Nephron (organoid): ENCODE measurements around the gene CFD.
"Not testable (repeated sequence)": the region's sequence is repeated elsewhere in the genome, so short reads cannot be mapped to it uniquely, and the experiment has no call there.

Experiments used
- H3K27ac Mint-ChIP-seq, 3 experiments: 2 replicates each; pipeline ENCODE4 v1.8.0; 2020; ENCODE audit warnings: mixed read lengths in 3 of 3, mild to moderate bottlenecking in 2 of 3, moderate library complexity in 1 of 3
- H3K27me3 Mint-ChIP-seq: 2 replicates; pipeline ENCODE4 v1.8.0; 2021; ENCODE audit warnings: low read depth, mild to moderate bottlenecking, moderate library complexity, mixed read lengths
- H3K36me3 Mint-ChIP-seq: 2 replicates; pipeline ENCODE4 v1.8.0; 2020; ENCODE audit warnings: low read depth, mixed read lengths
- H3K4me1 Mint-ChIP-seq: 2 replicates; pipeline ENCODE4 v1.8.0; 2020; ENCODE audit warnings: mixed read lengths
- H3K4me3 Mint-ChIP-seq, 3 experiments: 2 replicates each; pipeline ENCODE4 v1.8.0; 2020; ENCODE audit warnings: mild to moderate bottlenecking in 3 of 3, mixed read lengths in 3 of 3, moderate library complexity in 2 of 3
- H3K9me3 Mint-ChIP-seq: 2 replicates; pipeline ENCODE4 v1.8.0; 2020; ENCODE audit warnings: mixed read lengths
- TF ChIP-seq, protein P1 (sequence below), 3 experiments: fragments of 200-600 bp; sonication (generic); IDR thresholded peaks; one replicate each; pipeline ENCODE4 v1.5.0; 2021; ENCODE audit warnings: antibody characterized with exemption in 3 of 3; ENCODE audit not compliant: unreplicated experiment in 3 of 3

CFD gene

DNA sequence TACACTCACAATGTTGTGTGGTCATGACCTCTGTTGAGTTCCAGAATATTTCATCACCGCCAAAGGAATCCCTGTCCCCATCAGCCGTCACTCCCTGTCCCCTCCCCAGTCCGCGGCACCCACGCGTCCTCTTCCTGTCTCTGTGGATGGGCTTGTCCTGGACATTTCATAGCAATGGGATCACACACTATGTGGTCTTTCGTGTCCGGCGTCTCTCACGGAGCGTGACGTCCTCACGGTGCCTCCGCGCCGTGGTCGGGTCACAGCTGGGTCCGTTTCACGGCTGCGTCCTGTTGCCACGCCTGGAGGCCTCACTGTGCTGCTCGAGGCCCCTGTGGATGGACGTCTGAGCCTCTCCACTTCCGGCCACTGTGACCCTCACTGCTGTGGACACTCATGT, 25.2 kb upstream of the CFD start:
- H3K9me3 Mint-ChIP-seq: no peaks in the 10 kb centered on the region
- H3K36me3 Mint-ChIP-seq: no peaks in the 10 kb centered on the region
- H3K4me1 Mint-ChIP-seq: no peaks in the 10 kb centered on the region
- H3K4me3 Mint-ChIP-seq: no peak overlapping the region
- TF ChIP-seq, protein P1, sequence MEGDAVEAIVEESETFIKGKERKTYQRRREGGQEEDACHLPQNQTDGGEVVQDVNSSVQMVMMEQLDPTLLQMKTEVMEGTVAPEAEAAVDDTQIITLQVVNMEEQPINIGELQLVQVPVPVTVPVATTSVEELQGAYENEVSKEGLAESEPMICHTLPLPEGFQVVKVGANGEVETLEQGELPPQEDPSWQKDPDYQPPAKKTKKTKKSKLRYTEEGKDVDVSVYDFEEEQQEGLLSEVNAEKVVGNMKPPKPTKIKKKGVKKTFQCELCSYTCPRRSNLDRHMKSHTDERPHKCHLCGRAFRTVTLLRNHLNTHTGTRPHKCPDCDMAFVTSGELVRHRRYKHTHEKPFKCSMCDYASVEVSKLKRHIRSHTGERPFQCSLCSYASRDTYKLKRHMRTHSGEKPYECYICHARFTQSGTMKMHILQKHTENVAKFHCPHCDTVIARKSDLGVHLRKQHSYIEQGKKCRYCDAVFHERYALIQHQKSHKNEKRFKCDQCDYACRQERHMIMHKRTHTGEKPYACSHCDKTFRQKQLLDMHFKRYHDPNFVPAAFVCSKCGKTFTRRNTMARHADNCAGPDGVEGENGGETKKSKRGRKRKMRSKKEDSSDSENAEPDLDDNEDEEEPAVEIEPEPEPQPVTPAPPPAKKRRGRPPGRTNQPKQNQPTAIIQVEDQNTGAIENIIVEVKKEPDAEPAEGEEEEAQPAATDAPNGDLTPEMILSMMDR (IDR thresholded peaks at IDR 0.05; ENCODE audit: unreplicated experiment in 3 of 3): no peak
- H3K27ac Mint-ChIP-seq: peak overlapping the region in 1 of 3 experiments; percentile 48
- H3K27me3 Mint-ChIP-seq: peaks cover 7% of the 10 kb centered on the region

DNA sequence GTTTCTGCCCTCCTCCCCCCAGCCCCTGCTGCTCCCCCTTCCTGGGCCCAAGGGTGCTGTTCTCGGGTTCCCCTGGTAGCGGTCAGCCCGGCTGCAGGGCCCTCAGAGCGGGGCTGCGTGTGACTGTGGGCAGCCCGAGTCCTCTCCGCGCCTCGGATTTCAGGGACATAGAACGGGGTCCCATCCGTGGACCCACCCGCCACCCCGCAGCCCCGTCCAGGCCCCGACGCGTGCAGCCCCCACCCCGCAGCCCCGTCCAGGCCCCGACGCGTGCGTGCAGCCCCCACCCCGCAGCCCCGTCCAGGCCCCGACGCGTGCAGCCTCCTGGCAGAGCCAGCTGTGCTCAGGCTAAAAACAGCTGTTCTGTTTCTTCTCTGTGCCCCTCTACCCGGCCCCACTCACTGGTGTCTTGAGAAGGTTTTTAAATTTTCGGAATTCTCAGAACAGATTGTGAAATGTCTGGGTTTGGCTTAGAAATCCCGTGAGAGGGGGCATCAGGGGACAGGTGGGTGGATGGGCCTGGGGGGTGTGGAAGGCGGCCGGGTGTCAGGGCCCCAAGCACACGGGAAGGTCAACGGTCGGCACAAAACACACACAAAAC, 24.2 kb upstream of the CFD start:
- Mint-ChIP-seq H3K36me3 (no peaks in the 10 kb centered on the region), H3K27me3 (no peaks in the 10 kb centered on the region), H3K4me3 (no peak overlapping the region), H3K4me1 (no peaks in the 10 kb centered on the region), H3K9me3 (no peaks in the 10 kb centered on the region), H3K27ac (peak overlapping the region in 2 of 3 experiments; percentile 12 to 37)
- TF ChIP-seq, protein P1 (IDR thresholded peaks at IDR 0.05; ENCODE audit: unreplicated experiment in 3 of 3): no peak

DNA sequence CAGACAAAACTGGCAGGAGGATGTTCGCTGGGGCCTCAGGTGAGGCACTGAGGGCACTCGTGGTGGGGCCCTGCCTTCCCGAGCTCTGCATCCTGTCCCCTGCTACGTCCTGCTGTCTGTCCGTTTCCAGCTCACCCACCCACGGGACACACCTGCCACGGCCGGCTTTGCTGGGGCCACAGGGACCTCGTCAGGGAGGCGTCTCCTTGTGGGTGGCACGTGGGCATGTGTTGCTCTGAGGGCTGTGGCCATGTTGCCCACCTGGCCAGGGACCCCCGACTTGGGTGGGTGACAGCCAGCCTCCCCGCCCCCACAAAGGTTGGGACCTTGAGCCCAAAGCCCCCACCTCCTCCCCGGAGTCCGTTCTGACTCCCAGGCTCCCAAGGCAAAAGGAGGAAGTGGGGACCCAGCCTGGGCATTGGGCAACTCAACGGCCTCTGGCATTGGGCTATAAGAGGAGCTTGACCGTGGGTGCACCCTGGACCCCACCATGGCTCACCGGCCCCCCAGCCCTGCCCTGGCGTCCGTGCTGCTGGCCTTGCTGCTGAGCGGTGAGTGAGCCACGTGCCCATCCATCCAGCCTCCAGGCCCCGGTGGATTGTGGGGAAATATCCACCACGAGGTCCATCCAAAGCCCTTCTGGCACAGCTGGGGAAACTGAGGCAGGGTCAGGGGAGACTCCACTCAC, 18.8 kb upstream of the CFD start, which contains the start of gene PRTN3:
Gene PRTN3, plus strand, starts transcription at position 481 of the 688 bp plus-strand sequence. Its CDS starts 10 bp downstream, at position 491.
- Mint-ChIP-seq H3K27me3 (peaks cover 33% of the 10 kb centered on the region), H3K9me3 (peaks cover 3% of the 10 kb centered on the region), H3K27ac (no peak within 1 kb of the TSS), H3K36me3 (no peaks in the 10 kb centered on the region), H3K4me1 (peaks cover 5% of the 10 kb centered on the region), H3K4me3 (peak within 1 kb of the TSS in 2 of 3 experiments; percentile 19 to 35)
- TF ChIP-seq, protein P1 (IDR thresholded peaks at IDR 0.05; ENCODE audit: unreplicated experiment in 3 of 3): no peak

DNA sequence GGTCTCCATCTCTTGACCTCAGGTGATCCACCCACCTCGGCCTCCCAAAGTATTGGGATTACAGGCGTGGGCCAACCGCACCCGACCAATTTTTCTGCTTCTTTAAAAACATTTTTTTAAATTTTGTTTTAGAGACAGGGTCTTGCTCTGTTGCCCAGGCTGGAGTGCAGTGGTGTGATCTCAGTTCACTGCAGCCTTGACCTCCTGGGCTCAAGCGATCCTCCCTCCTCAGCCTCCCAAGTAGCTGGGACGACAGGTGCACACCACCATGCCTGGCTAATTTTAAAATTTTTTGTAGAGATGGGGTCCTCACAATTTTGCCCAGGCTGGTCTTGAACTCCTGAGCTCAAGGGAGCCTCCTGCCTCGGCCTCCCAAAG, 16.7 kb upstream of the CFD start:
- H3K27me3 Mint-ChIP-seq: peaks cover 45% of the 10 kb centered on the region
- H3K27ac Mint-ChIP-seq, H3K36me3 Mint-ChIP-seq, H3K4me1 Mint-ChIP-seq, H3K9me3 Mint-ChIP-seq: not testable (repeated sequence)
- H3K4me3 Mint-ChIP-seq: peak overlapping the region in 2 of 3 experiments; percentile 41 to 53

DNA sequence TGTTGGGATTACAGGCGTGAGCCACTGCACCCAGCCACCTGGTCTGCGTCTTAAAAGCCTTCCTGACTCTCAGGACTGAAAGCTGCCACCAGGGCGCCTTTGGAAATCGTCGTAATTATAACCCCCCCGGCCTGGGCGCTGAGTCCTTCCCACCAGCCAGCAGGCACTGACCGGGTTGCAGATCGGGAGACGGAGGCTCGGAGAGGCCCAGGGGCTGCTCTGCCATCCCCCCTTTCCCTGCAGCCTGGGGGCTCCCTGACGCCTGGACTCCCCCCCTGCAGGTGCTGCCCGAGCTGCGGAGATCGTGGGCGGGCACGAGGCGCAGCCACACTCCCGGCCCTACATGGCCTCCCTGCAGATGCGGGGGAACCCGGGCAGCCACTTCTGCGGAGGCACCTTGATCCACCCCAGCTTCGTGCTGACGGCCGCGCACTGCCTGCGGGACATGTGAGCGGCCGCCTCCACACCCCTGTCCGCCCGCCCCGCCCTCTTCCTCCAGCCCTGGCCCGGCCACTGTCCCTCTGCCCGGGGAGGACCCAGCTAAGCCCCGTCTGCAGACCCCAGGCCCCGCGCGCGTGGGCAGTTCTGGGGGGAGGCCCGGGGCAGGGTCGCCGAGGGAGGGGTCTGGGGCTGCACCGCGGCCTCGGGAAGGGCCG, 16.2 kb upstream of the CFD start:
- peaks cover 47% of the 10 kb centered on the region for H3K27me3 Mint-ChIP-seq
- TF ChIP-seq, protein P1 (IDR thresholded peaks at IDR 0.05; ENCODE audit: unreplicated experiment in 3 of 3): no peak
- peak overlapping the region in 2 of 3 experiments; percentile 41 to 53 for H3K4me3 Mint-ChIP-seq
- H3K9me3 Mint-ChIP-seq: peaks cover 3% of the 10 kb centered on the region
- H3K4me1 Mint-ChIP-seq: peaks cover 5% of the 10 kb centered on the region
- no peaks in the 10 kb centered on the region for H3K36me3 Mint-ChIP-seq
- no peak overlapping the region for H3K27ac Mint-ChIP-seq

DNA sequence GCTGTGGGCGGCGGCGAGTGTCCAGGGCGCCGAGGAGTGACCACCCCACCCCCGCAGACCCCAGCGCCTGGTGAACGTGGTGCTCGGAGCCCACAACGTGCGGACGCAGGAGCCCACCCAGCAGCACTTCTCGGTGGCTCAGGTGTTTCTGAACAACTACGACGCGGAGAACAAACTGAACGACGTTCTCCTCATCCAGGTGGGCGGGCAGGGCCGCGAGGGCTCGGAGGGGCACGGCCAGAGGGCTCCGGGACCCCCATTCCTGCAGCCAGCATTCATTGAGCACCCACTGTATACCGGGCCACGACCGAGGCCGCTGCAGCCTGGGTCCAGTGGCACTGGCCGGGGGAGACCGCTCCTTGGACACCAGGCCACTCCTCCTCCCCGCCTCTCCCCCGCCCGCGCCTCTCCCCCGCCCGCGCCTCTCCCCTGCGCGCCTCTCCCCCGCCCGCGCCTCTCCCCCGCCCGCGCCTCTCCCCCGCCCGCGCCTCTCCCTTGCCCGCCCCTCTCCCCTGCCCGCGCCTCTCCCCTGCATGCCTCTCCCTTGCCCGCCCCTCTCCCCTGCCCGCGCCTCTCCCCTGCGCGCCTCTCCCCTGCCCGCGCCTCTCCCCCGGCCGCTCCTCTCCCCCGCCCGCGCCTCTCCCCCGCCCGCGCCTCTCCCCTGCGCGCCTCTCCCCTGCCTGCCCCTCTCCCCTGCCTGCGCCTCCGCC, 15.5 kb upstream of the CFD start:
- Mint-ChIP-seq H3K36me3 (no peaks in the 10 kb centered on the region), H3K9me3 (peaks cover 3% of the 10 kb centered on the region), H3K4me3 (no peak overlapping the region), H3K27me3 (peaks cover 53% of the 10 kb centered on the region), H3K27ac (no peak overlapping the region), H3K4me1 (peaks cover 5% of the 10 kb centered on the region)
- TF ChIP-seq, protein P1 (IDR thresholded peaks at IDR 0.05; ENCODE audit: unreplicated experiment in 3 of 3): no peak
